Fibroblast of mammary gland (primary cell): ENCODE data around the gene AK3.
"Not testable (repeated sequence)": the region's sequence is repeated elsewhere in the genome, so short reads cannot be mapped to it uniquely, and the experiment has no call there.

Experiments
- DNase-seq: peaks from one replicate; pipeline ENCODE4 v3.0.0-alpha.2; 2010; ENCODE audit warnings: low read depth
- H3K4me3 ChIP-seq: 2 replicates; pipeline ENCODE4 v1.5.1; 2011; ENCODE audit warnings: low read depth, mild to moderate bottlenecking, low read length, moderate library complexity; ENCODE audit not compliant: control insufficient read depth
- TF ChIP-seq, protein P1 (sequence below): conservative IDR thresholded peaks from 2 replicates; pipeline ENCODE4 v1.5.1; 2011; ENCODE audit warnings: low read depth, low read length, inconsistent platforms; ENCODE audit not compliant: control insufficient read depth, insufficient read depth

The AK3 gene

DNA sequence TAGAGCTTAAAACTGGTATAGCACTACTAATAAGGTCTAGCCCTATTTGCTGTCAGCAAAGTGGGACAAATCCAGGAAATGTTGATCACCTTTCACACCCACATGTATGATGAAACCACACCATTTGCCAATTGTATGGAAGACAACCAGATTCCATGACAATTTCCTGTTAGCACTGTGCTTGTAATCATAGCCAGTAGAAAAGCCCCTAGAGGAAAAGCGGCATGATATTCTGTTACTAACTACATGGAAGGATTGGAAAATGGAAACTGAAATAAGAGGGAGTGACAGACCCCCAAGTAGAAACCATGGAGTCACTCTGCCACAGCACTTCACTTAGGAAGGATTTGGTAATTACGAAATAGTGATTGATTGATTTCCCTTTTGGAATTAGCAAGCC lies 75.6 kb downstream of the AK3 start:
- TF ChIP-seq, protein P1, sequence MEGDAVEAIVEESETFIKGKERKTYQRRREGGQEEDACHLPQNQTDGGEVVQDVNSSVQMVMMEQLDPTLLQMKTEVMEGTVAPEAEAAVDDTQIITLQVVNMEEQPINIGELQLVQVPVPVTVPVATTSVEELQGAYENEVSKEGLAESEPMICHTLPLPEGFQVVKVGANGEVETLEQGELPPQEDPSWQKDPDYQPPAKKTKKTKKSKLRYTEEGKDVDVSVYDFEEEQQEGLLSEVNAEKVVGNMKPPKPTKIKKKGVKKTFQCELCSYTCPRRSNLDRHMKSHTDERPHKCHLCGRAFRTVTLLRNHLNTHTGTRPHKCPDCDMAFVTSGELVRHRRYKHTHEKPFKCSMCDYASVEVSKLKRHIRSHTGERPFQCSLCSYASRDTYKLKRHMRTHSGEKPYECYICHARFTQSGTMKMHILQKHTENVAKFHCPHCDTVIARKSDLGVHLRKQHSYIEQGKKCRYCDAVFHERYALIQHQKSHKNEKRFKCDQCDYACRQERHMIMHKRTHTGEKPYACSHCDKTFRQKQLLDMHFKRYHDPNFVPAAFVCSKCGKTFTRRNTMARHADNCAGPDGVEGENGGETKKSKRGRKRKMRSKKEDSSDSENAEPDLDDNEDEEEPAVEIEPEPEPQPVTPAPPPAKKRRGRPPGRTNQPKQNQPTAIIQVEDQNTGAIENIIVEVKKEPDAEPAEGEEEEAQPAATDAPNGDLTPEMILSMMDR, result no peak
- peak; percentile 82 for DNase-seq
- H3K4me3 ChIP-seq, result no peak overlapping the region

DNA sequence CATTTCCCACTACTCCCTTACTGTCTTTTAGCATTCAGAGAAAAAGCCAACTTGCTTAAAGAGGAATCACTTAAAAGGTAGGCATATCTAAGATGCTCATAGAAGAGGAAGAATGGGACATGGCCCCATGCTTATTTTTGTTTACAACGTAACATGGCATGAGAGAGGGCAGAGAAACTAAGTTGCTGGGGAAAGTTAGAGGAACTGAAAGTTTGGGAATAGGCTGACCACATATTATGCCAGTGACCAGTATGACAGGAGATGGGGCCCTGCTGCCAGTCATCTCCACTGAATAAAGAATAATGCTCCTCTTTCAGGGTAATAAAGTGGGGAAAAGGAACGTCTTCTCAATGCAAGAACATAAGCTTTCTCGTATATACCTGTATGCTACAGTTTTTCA lies 77.0 kb downstream of the AK3 start:
- H3K4me3 ChIP-seq, result no peak overlapping the region
- TF ChIP-seq, protein P1, result no peak
- no peak for DNase-seq

DNA sequence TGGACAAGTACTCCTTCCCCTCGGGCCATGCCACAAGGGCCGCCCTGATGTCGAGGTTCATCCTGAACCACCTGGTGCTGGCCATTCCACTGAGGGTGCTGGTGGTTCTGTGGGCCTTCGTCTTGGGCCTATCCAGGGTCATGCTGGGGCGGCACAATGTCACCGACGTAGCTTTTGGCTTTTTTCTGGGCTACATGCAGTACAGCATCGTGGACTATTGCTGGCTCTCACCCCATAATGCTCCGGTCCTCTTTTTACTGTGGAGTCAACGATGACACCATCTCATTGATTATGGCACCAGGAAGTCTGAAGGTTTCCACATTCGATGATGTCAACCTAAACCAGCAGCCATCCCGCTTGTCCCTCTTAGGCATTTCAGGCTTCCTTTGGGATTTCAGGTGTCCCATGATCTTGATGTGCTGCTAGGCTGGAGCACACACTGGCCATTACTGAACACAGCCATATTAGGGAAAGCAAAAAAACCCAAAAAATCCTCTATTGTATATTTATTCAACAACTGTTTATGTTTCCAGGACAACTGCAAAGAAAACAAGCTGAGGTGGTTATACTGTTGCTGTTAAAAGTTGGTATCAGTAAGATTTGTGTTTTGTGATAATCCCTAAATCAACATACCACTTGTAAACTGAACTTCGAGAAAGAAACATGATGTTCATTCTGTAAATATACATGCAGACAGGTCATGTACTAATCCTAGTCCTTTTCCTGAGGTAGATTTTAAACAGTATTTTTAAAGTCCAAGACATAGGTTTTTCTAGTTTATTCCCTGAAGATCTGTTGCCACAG lies 77.8 kb downstream of the AK3 start:
- peak overlapping the region; percentile 66 for H3K4me3 ChIP-seq
- no peak for DNase-seq
- TF ChIP-seq, protein P1, result no peak

DNA sequence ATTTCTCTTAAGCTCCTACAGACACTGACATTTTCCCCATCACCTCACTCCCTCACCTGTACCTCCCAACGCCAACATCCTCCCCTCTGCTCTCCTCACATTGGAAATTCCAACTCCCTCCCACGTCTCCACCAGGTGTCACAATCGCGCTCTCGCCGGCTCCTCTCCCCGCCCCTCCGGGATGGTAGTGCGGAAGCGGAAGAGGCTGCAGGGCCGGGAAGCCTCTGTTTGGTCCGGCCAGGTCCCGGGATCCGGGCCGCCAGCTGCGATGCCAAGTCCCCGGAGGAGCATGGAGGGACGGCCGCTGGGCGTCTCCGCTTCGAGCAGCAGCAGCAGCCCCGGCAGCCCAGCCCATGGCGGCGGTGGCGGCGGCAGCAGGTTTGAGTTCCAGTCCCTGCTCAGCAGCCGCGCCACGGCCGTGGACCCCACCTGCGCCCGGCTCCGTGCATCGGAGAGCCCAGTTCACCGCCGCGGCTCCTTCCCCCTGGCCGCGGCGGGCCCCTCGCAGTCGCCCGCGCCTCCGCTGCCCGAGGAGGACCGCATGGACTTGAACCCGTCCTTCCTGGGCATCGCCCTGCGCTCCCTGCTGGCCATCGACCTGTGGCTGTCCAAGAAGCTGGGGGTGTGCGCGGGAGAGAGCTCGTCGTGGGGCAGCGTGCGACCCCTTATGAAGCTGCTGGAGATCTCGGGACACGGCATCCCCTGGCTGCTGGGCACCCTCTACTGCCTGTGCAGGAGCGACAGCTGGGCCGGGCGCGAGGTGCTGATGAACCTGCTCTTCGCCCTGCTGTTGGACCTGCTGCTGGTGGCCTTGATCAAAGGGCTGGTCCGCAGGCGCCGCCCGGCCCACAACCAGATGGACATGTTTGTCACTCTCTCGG lies 78.7 kb downstream of the AK3 start, which contains the start of gene PLPP6:
Gene PLPP6 (plus strand): TSS at position 187 of the 881 bp plus-strand sequence. CDS start 82 bp downstream, at position 269.
- DNase-seq, result peak; percentile 75
- TF ChIP-seq, protein P1, result peak; percentile 51
- H3K4me3 ChIP-seq, result peak within 1 kb of the TSS; percentile 66

DNA sequence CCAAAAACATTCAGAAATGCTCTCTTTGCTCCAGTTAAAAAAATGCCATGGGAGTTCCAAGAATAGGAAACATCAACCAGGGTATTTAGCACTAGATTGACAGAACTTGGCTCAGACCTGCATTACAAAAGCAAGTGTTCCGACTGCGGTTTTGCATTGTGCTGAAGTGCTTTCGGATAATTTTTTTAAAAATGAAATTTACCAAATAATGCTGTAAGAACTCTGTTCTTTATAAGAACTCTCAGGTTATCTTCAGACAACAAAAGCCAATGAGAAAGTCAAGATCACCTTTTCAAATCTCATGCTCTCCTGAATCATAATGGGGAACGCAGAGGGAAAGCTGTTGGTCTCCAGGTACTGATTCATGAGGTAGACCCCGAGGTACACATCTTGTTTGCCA lies 79.4 kb downstream of the AK3 start:
- TF ChIP-seq, protein P1, result no peak
- H3K4me3 ChIP-seq, result peak overlapping the region; percentile 66
- no peak for DNase-seq

DNA sequence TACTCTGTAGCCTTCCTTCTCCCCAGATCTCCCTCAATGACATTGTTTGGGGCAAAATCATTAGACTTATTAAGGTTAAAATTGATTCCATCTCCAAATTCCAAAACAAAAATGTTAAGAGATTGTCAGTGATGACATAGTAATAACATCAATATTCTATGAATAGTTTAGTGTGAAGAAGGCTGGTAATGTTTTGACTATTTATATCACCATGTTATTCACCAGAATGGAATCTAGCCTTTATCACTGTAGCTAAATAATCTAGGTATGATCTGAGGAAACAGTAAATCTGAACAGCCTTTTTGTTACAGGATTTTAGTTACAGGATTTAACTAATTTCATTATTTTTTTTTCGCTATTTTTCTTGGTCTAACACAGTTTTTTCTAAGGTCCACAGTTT lies 79.8 kb downstream of the AK3 start:
- TF ChIP-seq, protein P1, result no peak
- no peak for DNase-seq
- no peak overlapping the region for H3K4me3 ChIP-seq

DNA sequence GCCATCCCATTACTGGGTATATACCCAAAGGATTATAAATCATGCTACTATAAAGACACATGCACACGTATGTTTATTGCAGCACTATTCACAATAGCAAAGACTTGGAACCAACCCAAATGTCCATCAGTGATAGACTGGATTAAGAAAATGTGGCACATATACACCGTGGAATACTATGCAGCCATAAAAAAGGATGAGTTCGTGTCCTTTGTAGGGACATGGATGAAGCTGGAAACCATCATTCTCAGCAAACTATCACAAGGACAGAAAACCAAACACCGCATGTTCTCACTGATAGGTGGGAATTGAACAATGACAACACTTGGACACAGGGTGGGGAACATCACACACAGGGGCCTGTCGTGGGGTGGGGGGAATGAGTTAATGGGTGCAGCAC lies 80.3 kb downstream of the AK3 start:
- not testable (repeated sequence) for DNase-seq

More for the DNA sequence above, 80.3 kb downstream of the AK3 start:
- not testable (repeated sequence) for H3K4me3 ChIP-seq
